ENCODE measurements around the gene CD53. TPM values are rescaled to one million over a fixed set of nuclear protein-coding genes. Genes with fewer than 3 reads are reported as not detected.

Gene CD53
- total and polyA plus RNA-seq, 2 of the 4 experiments (the other 2 are of a cell fraction), result not detected

- ChIA-PET POLR2A (ENCODE audit: unreplicated experiment) (no interaction called here), CTCF (no interaction called here)
- H3K27ac ChIP-seq (ENCODE audit: insufficient read depth, low read length), result no peak overlapping the region
- no peak overlapping the region for H3K4ac ChIP-seq (ENCODE audit: low read depth, low read length)
- H2AK5ac ChIP-seq (ENCODE audit: low read depth, low read length), result no peak overlapping the region
- dilution Hi-C loops (cut with HindIII; ENCODE audit: low sequenced_read_pairs, unreplicated experiment) (no loop called here), intact Hi-C loops (cut with micrococcal nuclease) (no loop called here), in situ Hi-C loops (cut with MboI; ENCODE audit: low sequenced_read_pairs) (no loop called here)
- no peak overlapping the region for H2BK120ac ChIP-seq (ENCODE audit: low read depth, low read length)
- no peak overlapping the region for H3K14ac ChIP-seq (replicated peaks; ENCODE audit: low read depth, low read length)
- H2AFZ ChIP-seq (replicated peaks; ENCODE audit: low read length, poor library complexity), result no peak overlapping the region
- H4K8ac ChIP-seq (ENCODE audit: low read depth in 2 of 2, low read length in 2 of 2), result no peak overlapping the region
- no peak overlapping the region for H3K23ac ChIP-seq (ENCODE audit: low read depth, low read length)
- H3K4me3 ChIP-seq (ENCODE audit: insufficient read depth, low read depth, low read length), result no peak overlapping the region
- no peak overlapping the region for H3K56ac ChIP-seq (ENCODE audit: extremely low read depth, insufficient read depth, low read length)
- no peak overlapping the region for H3K9ac ChIP-seq (ENCODE audit: low read depth, low read length)
- no peak overlapping the region for H3K4me2 ChIP-seq (ENCODE audit: low read depth, low read length)
- no peak overlapping the region for H2BK20ac ChIP-seq (ENCODE audit: low read depth, low read length)
- H3K79me1 ChIP-seq (ENCODE audit: low read depth in 1 of 2, low read length in 2 of 2), result no peaks in the 10 kb centered on the region
- H2BK5ac ChIP-seq (ENCODE audit: low read depth, low read length, poor library complexity, severe bottlenecking), result no peak overlapping the region
- no peaks in the 10 kb centered on the region for H3K27me3 ChIP-seq (ENCODE audit: control insufficient read depth, insufficient read depth, low read length)
- no peak overlapping the region for H4K5ac ChIP-seq (ENCODE audit: low read depth, low read length)
- H3K18ac ChIP-seq (ENCODE audit: low read depth, low read length), result no peak overlapping the region
- H3K9me3 ChIP-seq (ENCODE audit: control insufficient read depth, insufficient read depth, low read length), result no peaks in the 10 kb centered on the region
- H3K9me1 ChIP-seq (ENCODE audit: insufficient read depth, low read length), result no peaks in the 10 kb centered on the region
- no peak overlapping the region for H2BK15ac ChIP-seq (ENCODE audit: low read depth, low read length)
- BruUV-seq (replicated peaks), result no TSS peak
- no peaks in the 10 kb centered on the region for H4K20me1 ChIP-seq (ENCODE audit: insufficient read depth, low read length)
- no peak overlapping the region for H4K91ac ChIP-seq (ENCODE audit: insufficient read depth, low read depth, low read length)
- DNase-seq (no peak), ATAC-seq (ENCODE audit: low read depth) (no peak)
- H2AK9ac ChIP-seq (replicated peaks; ENCODE audit: low read depth, low read length, poor library complexity), result no peak overlapping the region
- H3K36me3 ChIP-seq (ENCODE audit: control insufficient read depth, insufficient read depth, low read length), result no peaks in the 10 kb centered on the region
- TF ChIP-seq RAD21 (IDR thresholded peaks at IDR 0.05; ENCODE audit: low read length) (no peak), MXI1 (IDR thresholded peaks at IDR 0.05; ENCODE audit: borderline replicate concordance, low read depth, low read length) (no peak)
- 0% methylated on average over 1 of the region's 2 CpGs; no CpG with 5 or more reads in 1 of the 2 experiments for WGBS, 2 experiments (ENCODE audit: extremely low coverage in 2 of 2, insufficient read length in 1 of 2)
- H3K4me1 ChIP-seq (ENCODE audit: control insufficient read depth, insufficient read depth, low read length), result no peaks in the 10 kb centered on the region
Measured at GRCh38 chr1:110872366-110872744, 593 bp upstream of the CD53 start.

All from IMR-90 (cell line).